ENCODE results near the gene C1orf56.

- TF ChIP-seq CTCF (IDR thresholded peaks at IDR 0.05) (no peak), POLR2A (IDR thresholded peaks at IDR 0.05) (no peak)
Measured at GRCh38 chr1:151062741-151063371, 15.3 kb downstream of the C1orf56 start.

Data from lower leg skin (tissue), 3 donors.